SHP77 (cell line): ENCODE data around the gene TMEM94.

Source experiments
- DNase-seq, 2 experiments: peaks; one replicate each; lab custom pipeline; 2025; lab: John Stamatoyannopoulos, UW

TMEM94 gene

DNA sequence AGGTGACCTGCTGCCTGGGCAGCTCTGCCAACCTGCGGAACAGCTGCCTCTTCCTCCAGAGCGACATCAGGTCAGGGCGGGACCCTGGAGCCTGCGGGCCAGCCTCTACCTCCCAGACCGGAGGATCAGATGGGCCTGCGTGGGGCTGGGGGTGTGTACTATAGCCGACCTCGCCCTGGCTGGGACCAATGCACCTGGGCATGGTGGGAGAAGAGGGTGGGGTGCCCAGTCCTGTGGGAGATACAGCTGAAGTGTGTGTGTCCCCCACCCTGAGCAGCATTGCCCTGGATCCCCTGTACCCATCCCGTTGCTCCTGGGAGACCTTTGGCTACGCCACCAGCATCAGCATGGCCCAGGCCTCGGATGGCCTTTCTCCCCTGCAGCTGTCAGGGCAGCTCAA lies 39.6 kb downstream of the TMEM94 start:
- DNase-seq, result no peak

DNA sequence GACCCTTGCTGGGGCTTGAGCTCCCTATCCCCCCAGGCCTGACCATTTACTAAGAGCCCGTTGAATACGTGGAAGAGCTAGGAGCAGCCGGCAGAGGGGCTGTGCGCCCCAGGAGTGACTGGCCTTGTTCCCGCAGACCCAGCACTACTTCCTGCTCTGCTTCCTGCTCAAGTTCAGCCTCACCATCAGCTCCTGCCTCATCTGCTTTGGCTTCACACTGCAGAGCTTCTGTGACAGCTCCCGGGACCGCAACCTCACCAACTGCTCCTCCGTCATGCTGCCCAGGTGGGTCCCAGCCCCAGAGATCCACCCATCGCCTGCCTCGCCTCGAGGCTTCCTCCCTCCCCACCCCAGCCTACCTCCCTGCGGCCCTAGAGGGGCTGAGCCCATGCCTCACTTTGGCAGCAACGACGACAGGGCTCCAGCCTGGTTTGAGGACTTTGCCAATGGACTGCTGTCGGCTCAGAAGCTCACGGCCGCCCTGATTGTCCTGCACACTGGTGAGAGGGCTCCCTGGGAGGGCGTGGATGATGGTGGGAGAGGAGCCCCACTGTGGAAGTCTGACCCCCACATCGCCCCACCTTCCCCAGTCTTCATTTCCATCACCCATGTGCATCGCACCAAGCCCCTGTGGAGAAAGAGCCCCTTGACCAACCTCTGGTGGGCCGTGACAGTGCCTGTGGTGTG lies 41.7 kb downstream of the TMEM94 start:
- DNase-seq, result no peak

DNA sequence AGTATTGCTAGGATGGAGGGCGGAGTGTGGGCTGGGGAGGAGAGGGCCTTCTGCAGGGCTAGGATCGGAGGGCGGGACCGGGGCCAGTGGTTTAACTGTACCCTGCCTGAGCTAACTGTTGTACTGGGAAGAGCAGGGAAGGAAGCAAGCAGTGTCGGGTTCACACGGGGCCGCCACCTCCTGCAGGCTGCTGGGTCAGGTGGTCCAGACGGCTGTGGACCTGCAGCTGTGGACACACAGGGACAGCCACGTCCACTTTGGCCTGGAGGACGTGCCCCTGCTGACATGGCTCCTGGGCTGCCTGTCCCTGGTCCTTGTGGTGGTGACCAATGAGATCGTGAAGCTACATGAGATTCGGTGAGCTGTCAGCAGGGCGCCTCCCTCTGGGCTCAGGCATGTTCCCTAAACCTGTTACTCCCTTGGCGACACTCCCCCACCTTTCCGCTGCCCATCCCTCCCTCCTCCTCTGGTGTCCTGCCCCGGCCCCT lies 42.3 kb downstream of the TMEM94 start:
- no peak for DNase-seq

DNA sequence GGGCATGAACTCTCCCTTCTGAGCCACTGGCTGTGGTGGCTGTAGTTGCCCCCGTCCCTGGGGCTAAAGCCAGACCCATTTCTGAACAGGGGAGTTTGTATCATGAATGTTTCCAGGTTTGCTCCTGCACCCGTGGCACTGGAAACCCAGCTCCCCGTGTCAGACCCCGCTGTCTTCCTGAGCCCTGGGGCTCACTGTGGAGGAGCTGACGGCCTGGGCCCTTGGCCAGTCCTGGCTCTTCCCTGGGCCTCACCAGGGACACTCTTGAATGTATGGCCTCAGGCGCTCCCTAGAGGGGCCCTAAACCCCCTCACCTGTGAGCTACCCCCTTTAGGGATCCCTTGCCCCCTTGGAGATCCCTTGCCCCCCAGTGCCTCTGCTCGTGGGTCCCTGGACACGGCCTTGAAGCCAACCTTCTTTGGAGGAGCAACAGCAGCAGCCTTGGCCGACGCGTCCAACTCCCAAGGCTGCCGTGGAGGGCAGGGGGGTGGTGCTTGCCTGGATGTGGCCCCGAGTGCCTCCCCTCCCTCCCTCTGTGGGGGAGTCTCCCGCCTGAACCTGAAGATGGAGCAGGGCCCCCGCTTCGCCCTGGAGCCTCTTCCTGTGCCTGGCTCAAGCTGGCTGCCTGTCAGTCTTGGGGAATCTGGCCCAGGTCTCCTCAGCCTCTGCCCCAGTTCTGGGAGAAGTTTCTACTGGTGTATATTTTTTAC lies 43.0 kb downstream of the TMEM94 start:
- no peak for DNase-seq

DNA sequence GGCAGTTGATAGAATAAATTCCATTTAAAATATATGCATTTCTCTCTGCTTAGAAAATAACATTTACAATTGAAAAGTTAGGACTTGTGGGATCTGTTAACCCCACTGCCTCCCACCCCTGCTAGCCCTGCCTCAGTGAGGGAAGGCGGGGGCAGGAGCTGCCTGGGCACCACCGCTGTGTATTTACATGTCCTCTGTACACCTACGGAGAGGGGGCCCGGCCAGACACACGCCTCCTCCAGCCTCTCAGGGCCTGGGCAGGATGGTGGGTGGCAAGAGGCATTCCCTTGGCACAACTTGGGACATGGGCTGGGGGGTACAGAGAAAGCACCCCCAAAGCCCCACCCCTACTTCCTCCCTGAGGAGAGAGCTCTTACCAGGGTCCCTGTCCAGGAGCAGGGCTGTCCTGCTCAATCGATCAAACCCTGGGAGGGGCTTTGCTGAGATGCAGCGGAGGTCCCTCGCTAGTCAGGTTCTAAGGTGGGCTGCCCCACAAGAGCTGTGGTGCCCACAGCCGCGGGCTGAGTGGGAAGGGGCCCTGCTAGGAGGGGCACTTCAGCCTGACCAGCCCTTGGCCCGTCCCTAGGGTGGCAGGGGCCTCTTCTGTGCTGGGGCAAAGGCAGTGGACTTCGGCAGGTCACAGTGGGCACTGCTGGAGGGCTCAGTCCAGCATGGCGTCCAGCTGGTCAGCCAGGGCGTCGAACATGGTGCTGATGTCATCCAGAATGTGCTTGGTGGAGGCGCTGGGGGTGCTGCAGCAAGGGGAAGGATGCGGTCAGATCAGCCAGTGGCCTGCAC lies 44.2 kb downstream of the TMEM94 start:
- DNase-seq, result no peak

DNA sequence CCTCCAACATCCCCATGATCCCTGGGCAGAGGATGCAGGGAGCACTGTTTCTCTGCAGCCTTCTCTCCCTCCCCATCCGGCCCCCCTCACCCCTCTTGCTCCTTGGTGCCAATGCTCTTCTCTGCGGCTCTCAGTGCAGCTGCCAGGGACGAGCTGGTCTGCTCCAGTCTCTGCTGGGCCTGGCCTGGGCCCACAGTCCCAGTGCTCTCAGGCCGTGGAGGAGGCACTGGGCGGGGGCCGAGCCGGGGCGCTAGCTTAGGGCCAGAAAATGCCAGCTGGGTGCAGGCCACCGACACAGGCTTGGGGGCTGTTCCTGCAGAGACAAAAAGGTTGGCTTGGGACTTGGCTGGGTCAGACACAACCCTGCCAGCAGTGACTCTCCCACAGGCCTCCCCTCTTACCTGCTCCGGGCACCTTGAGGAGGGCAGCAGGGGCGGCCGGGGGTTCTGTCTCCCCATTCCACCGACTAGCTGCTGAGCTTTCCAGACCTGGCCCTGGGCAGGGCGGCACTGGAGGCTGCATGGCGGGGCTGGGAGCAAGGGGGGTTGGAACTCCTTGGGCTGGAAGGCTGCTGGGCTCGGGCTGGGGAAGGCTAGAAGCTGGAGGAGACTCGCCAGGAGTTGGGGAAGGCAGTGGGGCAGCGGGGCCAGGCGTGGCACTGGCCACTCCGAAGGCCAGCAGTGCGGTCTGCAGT lies 45.1 kb downstream of the TMEM94 start:
- DNase-seq, result no peak

DNA sequence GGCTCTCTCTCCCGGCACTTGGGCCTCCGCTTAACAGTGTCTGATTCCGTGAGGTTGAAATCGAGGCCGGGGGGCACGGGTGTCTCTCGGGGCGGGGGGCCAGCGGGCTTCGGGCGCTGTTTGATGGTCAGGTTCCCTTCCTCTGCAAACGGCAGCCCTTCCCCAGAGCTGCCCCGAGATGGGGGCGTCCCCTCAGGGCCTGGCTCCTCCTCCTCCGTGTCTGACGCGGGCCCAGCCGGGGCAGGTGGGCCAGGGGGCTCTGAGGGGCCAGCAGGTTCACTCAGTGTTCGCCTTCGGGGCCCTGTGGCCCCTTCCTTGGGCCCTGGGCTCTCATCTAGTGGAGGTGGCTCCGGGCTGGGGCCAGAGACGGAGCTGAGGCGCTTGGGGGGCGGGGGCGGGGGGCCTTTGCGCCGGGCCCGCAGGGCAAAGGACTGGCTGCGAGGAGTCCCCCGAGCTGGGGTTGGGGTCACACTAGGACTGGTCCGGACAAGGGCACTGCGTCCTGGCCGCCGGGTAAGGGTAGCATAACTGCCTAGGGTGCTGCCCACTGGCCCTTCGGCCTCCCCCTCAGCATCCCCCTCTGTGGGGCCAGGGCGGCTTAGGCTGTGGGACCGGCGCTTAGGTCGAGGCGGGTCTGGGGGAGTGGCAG lies 45.8 kb downstream of the TMEM94 start:
- no peak for DNase-seq

DNA sequence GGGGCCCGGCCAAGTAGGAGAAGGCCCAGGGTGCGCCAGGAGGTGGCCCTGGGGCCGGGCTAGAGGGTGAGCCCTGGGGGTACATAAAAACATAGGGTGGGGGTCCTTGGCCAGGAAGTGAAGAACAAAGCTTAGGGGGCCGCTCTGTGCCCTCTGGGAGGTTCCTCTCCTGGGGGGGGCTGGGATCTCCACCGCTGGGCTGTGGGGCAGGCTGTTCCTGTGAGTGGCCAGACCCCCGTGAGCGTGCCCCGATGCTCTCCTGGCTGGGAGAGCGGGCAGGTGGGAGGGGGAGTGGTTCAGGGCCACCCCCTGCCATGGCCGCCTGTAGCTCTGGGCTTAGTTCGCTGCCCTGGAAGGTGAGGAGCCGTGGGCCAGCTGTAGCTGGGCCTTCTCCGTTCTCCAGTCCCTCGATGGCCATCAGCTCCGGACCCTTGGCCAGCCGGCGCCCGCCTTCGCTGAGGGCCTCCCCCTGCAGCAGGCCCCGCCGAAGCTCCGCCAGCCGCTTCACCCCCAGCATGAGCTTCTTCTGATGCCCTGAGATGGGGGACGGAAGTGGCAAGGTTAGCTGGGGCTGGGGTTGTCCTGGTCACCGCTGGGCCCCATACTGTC lies 46.4 kb downstream of the TMEM94 start:
- DNase-seq, result no peak

DNA sequence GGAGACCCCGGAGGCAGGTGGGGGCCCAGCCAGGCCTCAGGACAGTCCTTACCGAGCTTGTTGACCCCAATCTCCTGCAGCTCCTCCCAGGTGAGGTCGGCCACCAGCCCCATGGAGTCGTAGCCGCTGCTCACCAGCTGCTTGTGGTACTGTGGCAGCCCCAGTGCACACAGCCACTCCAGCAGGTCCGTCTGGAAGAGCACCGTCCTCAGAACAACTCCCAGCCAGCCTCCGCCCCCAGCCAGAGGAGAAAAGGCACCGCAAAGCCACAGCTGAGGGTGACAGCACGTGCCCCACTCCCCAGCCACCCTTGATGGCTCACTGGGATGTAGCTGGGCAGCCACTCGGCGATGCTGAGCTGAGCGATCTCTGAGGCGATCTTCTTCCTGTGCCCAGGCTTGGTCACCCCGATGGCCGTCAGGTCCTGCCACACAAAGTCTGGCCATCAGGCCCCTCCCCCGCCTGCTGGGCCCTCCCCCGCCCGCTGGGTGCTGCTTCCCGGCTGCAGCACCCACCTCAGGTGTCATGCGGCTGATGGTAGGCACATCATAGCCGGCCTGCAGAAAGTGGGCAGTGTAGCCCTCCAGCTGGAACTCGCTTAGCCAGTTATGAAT lies 47.0 kb downstream of the TMEM94 start:
- DNase-seq, result no peak

DNA sequence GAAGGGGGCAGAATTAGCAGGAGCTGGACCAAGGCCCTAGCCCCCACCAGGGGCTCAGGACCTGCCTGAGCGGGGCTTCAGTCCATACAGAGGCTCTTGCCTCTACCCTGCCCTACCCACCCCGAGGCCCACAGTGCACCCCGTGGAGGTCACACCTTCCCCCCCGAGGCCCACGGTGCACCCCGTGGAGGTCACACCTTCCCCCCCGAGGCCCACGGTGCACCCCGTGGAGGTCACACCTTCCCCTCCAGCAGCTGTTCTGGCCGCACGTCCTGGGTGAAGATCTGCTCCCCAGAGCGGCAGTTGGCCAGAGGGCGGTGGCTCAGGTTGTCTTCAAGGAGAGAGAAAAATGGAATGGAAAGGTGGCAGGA lies 47.5 kb downstream of the TMEM94 start:
- DNase-seq, result no peak

DNA sequence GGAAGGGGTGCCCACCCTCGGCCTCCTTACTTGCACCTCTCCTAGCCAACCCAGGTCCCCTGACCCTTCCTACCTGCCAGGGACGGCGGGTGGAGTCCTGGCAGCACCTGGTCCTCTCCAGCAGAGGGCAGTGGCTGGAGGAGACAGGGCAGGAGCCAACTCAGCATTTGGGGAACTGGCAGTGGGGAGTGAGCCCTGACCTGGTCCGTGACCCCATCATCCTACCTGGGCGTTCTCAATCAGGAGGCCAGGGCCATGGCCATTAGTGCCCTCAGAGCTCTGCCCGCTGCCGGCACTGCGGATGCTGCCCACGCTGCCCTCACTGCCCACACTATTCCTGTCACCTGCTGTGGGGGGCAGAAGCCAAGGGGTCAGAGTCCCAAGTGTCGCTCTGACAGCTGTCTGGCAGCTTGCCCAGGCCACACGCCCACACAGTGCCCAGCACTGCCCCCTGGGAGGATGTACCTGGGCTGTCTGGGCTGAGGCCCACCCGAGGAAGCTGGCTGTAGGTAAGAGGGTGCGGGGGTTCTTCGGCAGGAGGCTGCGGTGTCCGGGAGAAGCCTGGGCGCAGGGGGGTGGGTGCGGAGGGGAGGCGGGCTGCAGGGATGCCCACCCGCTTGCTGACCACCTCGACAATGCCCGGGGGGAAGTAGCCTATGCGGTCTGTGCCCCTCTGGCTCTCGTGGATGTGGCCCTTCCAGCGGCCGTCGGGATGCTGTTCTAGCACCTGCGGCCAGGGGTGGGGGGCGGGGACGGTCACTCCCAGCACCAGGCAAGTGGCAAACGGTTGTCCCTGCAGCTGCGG lies 48.1 kb downstream of the TMEM94 start:
- DNase-seq, result peak in 1 of 2 experiments; percentile 25

DNA sequence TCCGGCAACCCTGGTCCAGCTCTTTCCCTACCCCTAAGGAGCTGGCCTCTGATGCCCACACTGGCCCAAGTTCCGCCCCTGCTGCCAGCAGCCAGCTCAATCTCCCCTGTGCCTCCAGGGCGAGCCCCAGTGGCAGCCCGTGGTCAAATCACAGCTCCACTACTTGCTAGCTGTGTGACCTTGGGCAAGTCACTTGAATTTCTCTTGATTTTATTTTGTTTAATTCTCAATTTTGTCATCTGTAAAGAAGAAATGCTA lies 48.6 kb downstream of the TMEM94 start:
- DNase-seq, result no peak

DNA sequence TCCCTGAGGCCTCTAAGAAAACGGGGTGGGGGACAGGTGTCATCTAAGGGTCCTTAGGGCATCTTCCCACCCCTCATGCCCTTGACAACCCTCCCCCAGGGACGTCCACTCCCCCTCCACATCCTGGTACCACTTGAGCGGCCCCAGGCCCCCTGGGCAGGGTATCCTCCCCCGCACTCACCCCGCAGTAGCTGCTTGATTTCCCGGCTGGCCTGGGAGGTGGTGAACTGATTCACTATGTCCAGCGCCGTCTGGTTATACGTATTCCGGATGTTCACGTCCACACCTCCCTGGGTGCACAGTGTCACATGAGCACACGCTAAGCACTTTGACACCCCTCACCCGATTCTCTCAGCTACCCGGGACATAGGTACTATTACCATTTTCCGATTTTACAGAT lies 49.2 kb downstream of the TMEM94 start:
- DNase-seq, result no peak

DNA sequence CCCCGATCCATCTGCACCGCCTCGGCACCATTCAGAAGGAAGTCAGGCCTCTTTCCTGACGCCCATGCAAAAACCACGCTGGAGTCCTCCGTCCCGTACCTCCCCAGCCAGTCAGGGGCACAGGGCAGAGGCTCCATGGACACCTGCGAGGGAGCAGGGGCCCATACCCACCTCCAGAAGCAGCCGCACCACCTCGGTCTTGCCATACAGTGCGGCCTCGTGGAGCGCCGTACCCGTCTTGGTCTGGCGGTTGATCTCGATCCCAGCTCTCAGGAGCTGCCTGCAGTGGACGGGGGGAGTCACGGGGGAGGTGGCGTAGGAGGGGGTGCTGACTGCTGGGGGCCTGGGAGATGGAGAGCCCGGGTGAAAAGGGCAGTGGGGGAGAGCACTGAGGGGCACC lies 49.7 kb downstream of the TMEM94 start:
- DNase-seq, result no peak

DNA sequence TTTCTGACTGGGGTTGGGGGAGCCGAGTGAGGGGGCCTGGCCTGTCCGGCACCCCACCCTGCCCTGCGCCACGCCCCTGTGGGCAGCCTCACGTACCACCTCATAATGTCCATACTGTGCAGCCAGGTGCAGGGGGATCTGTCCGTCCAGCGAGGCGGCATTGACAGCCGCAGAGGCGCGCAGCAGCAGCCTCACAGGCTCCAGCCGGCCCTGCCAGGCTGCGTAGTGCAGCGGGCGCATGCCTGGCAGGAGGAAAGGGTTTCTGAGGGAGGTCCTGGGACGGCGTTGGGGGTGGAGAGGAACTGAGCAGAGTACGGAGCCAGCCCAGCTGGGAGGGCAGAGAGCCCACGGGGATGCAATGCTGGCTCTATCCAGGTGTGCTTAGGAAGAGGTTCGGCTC lies 50.5 kb downstream of the TMEM94 start:
- no peak for DNase-seq

DNA sequence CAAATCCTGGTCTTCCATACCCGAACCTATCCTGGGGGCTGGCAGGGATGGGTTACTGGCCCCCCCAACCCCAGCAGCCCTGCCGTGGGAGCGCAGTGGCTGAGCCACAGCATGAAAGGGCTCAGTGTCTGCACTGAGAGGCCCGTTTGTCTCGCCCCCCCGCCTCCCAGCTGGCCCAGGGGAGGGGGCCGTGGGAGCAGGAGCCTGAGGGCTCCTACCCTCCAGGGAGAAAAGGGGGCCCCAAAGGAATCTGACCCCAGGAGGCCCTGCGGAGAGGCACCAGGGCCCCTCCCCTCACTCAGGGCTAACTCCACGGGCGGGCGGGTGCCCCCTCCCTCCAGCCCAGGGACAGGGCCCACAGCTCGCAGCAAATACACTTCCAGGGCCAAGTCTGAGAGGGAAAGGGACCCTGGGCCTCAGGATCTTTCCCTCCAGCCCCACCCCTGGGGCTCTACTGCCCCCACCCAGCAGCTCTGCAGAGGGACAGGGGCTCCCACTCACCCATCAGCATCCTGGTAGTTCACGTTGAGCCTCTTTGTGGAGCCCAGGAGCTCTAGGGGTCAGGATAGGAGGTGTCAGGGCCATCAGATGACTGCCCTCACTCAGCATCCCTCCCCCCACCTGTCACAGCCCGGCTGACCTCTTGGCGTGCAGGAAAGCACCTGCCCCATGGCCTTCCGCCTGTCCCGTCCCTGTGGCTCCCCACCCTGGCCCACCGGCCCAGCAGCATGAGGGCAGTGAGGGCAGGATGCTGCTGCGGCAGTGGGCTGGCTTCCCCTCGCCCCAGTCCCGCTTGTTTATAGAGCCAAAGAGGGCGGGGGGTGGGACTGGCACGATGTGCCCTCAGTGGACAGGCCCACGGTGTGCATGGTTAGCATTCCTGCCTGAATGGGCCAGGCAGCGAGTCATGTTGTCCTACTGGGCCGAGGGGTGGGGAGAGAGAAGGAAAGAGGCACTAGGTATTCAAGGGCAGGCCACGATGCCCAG lies 51.6 kb downstream of the TMEM94 start:
- DNase-seq, result no peak

DNA sequence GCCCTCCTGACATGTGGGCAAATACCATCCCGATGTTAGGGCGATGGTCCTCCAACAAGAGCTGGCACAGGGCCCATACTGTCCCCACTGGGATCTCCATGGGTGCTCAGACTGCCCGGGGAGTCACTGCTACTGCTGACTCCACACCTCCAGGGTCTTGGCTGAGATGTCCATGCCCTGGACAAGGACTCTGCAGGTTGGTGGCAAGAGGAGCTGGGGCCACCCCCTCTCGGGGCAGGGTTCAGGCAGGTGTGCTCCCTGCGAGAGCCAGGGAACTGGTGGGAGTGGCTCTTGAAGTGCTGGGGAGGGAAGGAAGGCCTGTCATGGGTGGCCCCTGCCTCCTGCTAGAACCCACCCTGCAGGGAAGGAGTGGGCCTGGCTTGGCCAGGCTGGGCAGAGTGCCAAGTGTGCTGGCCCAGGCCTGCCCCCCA lies 52.5 kb downstream of the TMEM94 start:
- no peak for DNase-seq

DNA sequence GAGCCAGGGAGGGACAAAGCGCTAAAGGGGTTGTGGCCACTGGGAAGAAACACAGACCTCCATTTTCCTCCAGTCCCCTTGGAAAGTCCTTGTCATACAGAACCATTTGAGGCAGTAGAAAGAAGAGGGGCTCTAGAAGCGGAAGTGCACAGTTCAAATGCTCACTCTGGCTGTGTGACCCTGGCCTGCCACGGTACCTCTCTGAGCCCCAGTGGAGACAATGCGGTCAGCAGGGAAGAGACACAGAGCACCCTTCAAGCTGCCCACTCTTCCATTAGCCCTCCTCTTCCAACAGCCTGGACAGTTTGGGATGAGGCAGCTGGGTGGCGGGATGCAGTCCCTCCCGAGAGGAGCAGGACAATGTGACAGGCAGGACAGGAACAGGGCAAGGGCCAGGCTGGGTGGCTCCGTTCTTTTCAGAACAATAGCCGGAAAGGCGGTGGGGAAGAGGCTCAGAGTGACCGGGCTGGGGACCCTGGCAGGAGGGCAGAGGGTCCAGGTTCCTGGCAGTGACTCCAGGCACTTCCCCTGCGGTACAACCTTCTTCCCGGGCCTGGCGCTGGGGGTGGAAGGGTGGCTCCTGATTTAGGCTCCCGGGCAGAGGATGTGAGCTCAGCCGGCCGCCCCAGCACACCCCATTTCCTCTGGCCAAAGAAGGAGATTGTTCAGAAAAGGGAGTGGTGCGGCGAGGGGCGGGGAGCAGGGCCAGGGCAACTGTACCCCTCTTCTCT lies 53.3 kb downstream of the TMEM94 start:
- no peak for DNase-seq

DNA sequence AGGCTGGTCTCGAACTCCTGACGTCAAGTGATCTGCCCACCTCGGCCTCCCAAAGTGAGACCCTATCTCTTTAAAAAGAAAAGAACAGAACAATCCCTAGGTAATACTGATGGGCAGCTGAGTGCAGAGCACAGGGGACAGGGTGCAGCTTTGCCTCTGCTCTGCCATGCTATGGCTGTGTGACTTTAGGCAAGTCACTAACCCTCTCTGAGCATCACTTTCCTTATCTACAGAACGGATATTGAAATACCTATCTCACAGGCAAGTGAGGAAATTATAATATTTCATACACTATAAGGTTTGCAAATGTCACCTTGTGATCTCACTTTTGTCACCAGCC lies 54.8 kb downstream of the TMEM94 start:
- DNase-seq, result no peak
